ENCODE measurements around the gene GRIFIN.

GRCh38 chr7:2477447-2478398 lies 1.5 kb upstream of the GRIFIN start:
- TF ChIP-seq CTCF (IDR thresholded peaks at IDR 0.05; ENCODE audit: poor library complexity) (peak; percentile 70), EZH2phosphoT487 (IDR thresholded peaks at IDR 0.05; ENCODE audit: low read depth, severe bottlenecking, unreplicated experiment) (no peak)

All from hepatocyte (in vitro differentiated cells).